ENCODE results near the gene ZNF385B.
"Not testable (repeated sequence)": the region's sequence is repeated elsewhere in the genome, so short reads cannot be mapped to it uniquely, and the experiment has no call there.

The ZNF385B gene

DNA sequence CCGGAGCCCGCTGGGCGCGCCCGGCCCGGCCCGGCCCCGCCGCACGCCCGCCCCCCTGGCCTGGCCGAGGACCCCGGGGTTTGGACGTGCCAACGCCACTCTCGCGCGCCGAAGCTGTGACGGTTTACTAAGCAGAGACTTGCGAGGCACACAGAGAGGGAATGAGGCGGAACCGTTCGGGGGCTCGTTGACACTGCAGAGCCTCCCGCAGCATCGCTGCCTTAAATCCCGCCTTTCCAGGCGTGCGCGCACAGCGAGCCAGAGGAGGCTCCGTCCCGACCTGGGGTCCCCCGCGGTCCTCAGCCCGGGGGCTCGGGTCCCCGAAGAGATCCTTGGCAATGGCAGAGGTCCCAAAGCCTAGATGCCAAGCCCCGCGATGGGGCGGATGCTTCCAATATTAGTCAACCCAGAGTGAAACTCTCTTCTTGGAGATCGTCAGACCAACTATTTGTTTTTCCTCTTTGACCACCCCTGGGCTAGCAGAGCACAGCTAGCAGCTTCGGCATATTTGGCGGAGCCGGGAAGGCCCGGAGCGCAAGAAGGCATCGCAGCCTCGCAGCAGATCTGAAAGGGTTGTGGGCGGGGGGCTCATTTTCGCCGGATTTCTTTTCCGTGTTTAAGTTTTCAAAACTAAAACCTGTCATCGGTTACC is at the start of gene ZNF385B:
TSS of gene ZNF385B (minus strand) at position 197 of the 652 bp plus-strand sequence.
- DNase-seq (ENCODE audit: low read depth) = peak; percentile 10

DNA sequence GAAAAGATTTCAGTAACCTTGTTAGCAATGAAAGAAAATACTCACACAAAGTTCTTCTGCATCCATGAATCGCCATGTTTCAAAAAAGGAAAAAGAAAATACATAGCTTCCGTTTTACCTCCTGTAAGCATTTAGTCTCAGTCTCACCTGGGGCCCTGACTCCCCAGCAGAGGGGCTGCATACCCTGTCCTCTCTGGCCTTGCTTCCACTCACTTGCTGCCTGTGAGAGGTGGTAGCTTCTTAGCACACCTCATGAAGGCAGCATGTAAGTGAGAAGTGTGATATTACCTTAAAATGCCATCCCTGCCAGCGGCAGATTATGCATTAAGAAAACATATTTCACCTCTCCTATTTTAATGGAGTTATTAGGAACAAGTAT is 49.3 kb upstream of the ZNF385B start:
- DNase-seq (ENCODE audit: low read depth) = no peak

DNA sequence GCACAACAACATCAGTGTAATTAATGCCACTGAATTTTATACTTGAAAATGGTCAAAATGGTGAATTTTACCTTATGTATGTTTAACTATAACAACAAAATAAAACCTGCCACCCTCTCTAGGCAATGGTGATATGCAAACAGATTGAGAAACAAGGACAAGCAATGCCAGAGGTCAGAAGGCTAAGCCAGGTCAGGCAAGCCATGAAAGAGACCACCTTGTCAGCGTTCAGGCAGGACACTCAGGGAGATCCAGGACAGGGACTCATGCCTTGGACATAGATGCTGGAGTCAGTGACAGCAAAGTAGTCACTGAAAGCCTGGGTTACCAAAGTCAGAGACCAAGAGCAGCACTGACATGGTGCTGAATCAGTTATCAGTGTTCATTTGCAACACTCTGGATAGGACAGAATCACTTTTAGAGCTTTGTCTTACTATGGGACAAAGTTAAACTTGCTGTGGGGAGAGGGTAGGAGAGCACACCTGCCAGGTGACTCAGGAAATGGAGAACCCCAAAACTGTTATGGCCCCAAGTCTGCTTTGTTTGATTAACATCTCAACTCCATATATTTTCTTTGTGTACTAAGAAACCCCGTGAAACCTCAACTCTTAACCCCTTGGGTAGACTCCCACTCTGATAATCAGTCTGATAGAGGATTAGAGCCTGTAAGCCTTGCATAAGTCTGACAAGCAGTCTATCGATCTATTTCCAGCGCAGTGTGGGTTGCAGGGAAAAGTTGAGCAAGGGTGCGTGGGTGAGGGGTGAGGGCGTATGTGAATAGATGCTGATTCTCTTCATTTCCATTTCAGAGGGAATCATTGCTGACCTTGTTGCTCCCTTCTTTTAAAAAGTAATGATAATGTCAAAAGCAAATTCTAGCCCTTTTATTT is 48.7 kb upstream of the ZNF385B start:
- no peak for DNase-seq (ENCODE audit: low read depth)

DNA sequence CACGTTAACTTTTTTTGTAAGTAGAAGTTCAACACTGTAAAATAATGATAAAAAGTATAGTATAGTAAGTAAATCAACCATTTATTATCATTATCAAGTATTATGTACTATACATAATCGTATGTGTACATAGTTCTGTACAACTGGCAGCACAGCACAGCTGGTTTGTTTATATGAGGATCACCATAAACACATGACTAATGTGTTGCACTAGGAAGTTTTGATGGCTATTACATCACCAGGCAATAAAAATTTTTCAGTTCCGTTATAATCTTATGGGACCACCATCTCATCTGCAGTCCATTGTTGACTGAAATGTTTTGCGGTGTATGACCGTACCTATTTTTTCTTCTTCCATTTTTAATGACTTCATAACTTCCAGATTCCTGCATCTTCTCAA is 39.2 kb upstream of the ZNF385B start:
- no peak for DNase-seq (ENCODE audit: low read depth)

DNA sequence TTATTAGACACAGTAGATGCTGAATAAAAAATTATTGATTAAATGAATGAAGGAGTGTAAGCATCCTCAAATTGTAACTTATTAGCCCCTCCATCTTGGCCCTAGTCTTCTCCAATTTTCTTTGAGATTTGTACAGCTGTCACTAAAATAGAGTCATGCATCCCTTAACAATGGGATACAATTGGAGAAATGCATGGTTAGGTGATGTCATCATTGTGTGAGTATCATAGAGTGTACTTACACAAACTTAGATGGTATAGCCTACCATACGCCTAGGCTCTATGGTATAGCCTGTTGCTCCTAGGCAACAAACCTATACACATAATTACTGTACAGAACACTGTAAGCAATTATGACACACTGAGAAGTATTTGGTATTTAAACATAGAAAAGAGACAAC is 38.3 kb upstream of the ZNF385B start:
- DNase-seq (ENCODE audit: low read depth) = no peak

DNA sequence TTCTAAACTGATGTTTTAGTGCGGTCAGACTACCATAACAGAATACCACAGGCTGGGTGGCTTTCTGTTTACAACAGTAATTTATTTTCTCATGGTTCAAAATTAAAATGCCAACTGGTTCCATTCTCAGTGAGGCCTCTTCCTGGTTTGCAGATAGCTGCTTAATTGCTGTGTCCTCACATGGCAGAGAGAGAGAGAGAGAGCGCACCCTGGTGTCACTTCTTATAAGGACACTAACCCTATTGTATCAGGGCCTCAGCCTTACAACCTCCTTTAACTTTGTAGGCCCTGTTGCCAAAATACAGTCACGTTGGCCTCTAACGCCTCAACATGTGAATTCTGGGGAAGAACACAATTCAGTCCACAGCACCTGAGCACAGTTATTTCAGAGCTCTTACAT is 37.5 kb upstream of the ZNF385B start:
- DNase-seq (ENCODE audit: low read depth) = peak; percentile 3

DNA sequence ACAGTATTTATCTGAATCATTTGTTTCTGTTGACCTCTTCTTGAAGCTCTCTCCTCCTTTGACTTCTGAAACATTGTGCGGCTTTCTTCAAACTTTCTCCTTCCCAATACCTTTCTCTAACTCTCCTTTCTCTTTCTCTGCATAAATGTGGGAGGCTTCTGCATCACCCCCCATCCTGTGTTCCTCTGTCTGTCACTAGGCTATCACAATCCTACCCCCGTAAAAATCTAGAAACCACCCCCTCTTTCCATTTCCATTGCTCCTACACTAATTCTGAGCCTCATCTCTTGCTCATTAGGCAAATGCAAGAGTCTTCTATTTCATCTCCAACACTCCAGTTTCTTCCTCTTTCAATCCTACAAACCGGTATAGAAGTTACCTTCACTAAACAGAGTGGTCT is 32.2 kb upstream of the ZNF385B start:
- no peak for DNase-seq (ENCODE audit: low read depth)

DNA sequence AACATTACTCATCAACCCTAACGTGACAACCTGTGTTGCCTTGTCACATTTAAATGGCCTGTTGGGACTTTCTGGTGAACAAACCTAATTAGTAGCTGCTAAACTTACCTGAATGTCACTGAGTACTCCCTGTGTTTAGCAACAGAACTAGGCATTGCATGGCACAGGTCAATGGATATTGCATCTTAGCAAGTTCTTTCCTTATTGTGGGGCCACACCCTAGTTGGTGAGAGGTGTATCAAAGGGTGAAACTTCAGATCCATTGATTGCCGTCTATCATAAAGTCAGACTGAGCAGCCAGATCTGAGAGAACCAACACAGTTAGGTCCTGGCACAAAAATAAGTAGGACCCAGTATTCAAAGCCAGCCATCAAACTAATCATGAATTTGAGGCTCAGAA is 29.8 kb upstream of the ZNF385B start:
- DNase-seq (ENCODE audit: low read depth) = no peak

DNA sequence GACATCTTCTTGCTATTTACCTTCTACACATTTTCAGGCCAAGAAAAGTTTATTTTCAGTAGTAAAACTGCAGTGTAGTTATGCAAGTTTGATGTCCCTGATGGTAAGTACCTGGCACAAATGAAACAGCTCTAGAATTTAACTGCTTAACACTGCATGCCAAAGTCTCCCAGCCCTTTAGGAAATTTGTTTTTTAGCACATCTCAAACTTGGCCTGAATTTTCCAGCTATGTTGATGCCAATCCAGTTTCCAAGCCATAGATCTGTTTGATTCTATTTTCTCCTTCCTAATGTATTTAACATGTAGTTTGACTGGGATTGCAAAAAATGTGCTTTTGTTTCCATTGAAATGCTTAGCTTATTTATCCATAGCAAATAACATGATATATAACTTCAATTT is 29.3 kb upstream of the ZNF385B start:
- DNase-seq (ENCODE audit: low read depth) = no peak

DNA sequence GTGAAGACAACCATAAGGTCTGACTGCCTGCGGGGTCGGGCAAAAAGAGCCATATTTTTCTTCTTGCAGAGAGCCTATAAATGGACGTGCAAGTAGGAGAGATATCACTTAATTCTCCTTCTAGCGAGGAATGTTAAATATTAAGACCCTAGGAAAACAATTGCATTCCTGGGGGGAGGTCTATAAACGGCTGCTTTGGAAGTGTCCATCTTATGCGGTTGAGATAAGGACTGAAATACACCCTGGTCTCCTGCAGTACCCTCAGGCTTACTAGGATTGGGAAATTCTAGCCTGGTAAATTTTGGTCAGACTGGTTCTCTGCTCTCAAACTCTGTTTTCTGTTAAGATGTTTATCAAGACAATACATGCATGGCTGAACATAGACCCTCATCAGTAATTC is 27.2 kb upstream of the ZNF385B start:
- DNase-seq (ENCODE audit: low read depth) = not testable (repeated sequence)

DNA sequence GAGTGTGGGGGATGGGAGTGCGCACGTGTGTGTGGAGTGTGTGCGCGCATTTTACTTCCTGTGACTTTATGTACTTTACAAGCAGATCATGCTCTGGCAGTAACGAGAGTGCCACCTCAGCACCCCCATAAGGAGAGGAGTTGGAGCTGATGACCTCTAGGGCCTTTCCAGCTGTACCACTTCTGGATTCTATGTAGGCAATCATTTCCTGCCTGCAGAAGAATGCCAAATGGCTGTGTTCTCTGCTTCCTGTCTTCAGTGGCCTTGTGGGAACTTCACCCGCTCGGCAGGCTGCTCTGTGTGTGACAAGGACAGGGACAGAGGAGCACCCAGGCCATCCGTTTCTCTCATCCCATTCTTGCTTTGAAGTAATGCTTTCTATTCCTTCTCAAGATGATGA is 22.8 kb upstream of the ZNF385B start:
- no peak for DNase-seq (ENCODE audit: low read depth)

DNA sequence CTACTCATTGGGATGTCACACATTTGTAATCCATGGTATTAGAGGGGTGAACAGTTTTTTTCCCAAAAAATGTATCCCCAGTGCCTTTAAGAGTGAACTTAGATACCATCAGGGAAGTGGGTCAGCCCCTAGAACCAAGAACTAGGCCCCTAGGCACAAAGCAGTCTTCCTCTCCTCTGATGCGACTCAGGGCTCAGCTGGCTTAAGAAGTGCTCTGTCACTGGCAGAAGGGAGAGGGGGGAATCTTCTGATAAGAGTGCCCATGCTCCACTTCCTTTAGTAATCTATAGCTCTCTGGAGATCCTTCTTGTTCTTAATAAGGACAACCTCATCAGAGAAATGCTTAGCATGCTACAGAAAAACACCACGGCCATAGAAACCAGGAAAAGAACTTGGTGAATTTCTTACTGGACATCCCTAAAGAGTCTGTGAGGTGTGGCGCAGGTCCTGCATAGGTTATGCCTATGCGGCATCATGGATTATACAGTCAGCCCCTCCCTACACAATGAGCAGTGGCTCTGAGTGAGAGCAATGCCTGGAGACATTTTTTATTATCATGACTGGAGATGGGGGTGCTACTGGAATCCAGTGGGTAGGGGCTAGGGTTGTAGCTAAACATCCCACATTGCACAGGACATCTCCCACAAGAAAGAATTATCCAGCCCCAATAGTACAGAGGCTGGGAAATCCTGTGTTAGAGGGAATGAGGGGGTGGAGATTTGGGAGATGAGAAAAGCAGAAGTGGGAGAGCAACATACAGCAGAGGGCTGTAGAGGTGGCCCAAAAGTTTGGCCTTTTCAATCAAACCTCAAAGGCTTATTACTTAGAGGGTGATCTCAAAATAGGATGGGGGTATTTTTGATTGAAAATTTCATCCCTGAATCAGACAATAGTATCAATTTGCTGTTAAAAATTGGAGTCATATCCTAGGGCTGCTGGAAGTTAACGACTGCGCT is 21.7 kb upstream of the ZNF385B start:
- DNase-seq (ENCODE audit: low read depth) = no peak

DNA sequence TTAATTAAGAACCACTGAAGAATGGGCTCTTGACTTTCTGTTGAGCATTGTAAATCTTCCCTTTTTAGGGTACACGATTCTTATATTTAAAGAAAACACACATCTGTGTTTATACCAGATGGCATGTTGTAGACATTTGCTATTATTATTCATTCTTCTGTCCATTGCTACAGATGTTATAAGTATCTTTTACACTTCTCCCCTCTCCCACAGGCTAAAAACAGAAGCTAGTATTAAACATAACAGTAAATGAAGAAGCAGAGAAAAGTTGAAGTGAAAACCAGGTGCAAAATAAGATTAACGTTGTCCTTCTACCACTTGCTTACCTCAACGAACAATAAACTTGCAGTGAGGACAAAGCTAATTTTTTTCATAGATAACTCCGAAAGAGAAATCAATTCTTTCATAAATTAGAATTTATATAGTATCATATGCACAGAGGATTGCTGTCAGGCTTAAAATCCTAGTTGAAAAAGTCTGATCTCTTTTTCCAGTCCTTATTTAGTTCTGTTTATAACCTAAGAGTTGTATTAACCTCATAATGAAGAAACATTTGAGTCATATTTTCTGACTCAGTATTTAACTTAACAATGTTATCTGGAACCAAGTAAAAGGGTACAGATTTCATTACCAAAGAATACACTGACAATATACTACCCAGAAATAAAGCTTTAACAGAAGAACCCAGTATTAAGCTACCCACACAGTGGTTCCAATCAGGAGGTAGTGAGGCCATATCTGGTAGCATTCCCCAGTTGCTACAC is 16.4 kb upstream of the ZNF385B start:
- DNase-seq (ENCODE audit: low read depth) = no peak

DNA sequence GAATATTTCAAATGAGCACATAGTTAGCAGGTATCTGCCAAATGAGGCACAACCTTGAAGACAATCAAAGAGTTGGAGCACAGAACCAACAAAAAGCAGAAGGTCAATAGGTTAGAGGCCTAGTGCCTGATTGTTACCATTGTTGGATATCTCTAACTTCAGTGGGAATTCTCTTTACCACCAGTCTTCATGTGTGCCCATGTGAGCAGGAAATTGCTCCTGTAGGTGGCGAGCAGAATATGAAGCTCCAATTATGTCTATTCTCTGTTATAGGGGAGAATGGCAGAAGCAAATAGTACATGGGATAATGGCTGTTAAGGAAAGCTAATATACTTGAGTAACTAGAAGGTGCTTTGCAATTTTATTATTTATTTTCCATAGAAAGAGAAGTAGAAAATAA is 14.9 kb upstream of the ZNF385B start:
- no peak for DNase-seq (ENCODE audit: low read depth)

DNA sequence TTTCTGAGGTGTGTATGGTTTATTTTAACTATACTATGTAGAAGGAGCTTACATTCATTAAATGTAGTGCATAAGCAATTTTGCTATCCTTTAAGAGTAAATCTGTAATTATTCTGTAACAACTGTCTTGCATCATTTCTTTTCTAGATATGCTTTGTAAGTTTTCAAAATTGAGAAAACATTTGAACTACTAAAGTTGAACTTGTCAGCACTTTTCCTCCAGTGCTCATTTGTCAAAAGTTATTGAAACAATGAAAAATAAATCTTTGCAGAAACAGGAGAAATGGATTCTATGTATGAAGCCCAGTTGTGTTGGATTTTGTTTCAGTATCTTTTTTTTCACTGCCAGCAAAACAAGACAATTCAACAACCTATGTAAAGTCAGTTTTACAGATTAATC is 14.5 kb upstream of the ZNF385B start:
- no peak for DNase-seq (ENCODE audit: low read depth)

DNA sequence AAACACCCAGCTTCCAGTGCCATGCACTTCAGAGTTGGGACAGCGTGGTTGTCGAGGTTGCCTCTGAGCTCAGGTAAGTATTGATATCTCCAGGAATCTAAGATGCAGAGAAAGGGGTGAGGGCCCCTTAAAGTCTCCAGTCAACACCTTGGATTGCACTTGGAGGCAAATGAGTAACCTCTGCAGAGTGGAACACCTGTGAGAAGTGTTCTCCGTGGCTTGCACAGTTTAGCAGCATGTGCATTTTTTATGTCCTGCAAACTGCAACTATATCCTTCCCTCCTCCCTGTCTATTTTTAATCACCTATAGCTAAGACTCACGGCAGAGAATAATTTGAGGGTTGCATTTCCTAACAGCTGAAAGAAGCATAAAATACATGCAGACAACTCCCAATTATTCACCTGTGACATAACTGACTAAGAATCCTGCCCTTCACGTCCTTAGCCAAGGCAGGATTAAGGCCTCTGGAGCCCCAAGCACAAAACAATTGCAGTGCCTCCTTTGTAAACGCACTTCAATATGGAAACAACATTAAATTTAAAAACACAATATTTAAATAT is 1.6 kb upstream of the ZNF385B start:
- DNase-seq (ENCODE audit: low read depth) = no peak

DNA sequence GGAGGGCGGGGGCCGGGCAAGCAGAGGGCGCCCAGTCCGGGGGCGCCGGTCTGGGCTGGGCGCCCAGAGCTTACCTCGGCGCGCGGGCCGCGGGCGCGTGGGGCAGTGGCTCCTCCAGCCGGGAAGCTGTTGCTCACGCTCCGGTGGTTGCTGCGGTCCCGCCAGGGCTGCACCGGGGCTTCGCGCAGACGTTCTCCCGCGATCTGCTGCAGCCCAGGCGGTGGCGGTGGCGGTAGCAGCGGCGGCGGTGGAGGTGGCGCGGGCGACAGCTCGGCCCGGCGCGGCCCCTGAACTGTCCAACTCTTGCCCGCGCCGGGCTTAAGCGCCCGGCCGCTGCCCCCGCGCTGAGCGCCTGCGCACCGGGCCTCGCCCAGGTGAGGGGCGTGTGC is 391 bp downstream of the ZNF385B start:
- DNase-seq (ENCODE audit: low read depth) = no peak

DNA sequence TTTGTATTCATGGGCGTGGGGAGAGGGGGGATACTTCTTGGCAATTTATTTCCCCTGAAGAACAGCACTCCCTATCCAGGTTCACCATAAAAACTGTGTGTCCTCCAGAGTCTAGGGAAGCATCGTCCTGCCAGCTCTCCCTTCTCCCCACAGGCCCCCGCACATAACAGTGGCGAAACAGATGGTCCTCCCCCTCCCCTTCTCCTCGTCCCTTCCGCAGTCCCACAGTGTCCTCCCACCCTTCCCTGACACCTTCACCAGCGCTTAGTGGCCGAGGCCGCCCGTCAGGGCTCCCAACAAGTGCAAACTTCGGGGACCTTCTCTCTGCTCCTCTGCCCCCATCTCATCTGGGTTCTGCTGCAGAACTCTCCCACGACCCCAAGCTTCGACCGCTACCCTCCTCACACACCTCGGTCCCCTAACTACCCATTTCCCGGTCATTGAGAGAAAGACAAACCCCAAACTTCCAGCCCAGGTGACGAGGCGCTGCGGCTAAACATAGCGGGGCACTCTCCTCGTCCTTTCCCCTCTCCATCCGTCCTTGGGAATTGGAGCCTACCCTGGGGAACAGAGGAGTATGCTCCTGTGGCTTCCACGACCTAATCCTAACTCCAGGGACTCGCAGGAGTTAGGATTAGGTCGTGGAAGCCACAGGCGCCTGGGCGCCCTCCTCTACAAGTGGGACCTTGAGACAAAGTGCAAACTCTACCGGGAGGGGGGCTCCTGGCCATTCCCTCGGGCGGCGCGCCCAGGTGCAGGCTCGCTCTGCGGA is 971 bp downstream of the ZNF385B start:
- DNase-seq (ENCODE audit: low read depth) = no peak

DNA sequence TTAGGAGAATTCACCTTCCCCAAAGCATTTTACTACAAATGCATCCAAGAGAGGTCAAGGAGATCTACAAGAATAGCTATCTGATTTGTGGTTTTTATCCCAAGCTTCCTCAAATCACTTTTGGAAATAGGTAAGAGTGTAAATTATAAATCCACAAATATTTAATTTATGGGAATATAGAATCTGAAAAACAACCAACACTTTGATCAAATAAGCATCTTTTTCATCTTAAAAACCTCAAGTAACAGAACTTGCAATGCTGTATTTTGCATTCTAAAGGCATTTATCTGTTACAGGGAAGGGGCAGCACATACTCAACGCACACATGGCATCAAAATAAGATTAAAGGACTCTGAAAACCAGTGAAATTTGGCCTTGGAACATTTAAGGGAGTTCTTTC is 1.9 kb downstream of the ZNF385B start:
- no peak for DNase-seq (ENCODE audit: low read depth)

DNA sequence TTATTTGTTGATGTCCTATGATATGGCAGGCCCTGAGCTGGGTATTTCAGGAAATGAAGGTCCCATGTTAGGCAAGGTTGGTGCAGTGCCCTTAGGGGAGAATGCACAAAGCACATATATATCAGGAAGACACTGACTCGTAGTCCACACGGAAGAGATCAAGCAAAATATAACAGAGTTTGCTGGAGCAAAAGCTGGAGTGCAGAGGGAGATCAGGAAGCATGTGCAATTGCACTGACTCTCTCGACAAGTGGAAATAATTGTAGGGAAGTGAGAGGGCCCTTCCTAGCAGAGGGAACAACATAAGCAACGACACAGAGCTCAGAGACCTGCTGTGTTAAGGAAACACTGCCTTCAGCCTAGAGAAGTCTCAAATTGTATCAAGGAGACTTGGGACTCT is 4.2 kb downstream of the ZNF385B start:
- DNase-seq (ENCODE audit: low read depth) = no peak

DNA sequence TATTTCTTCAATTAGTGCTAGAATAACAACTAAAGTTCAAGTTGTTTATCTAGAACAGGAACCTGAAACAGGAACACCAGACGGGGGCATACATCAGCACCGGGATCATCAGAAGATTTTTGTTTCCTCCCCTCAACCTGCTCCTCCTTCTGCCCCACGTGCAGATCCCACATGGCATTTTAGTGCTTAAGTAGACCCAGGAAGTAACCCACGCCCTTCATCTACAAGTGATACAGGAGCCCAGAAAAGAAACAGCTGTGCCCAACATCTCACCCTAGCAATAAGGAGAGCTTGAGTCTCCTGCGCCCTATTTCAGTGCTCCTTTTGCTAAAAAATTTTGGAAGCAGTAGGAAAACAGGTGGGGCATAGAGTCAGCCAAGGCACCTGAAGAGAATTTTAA is 5.2 kb downstream of the ZNF385B start:
- no peak for DNase-seq (ENCODE audit: low read depth)
